ENCODE results near the gene BASP1.

DNA sequence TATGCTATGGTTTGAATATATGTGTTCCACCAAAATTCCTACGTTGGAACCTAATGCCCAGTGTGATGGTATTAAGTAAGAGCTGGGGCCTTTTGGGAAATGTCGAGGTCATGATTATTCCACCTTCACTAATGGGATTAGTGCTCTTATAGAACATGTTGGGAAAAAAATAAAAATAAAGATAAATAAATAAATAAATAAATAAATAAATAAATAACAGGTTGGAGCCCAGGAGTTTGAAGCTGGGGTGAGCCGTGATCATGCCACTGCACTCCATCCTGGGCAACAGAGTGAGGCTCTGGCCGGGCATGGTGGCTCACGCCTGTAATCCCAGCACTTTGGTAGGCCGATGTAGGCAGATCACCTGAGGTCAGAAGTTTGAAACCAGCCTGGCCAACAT, 22.5 kb downstream of the BASP1 start:
- no peak for TF ChIP-seq RFX5 (IDR thresholded peaks at IDR 0.05; ENCODE audit: low read length)
- TF ChIP-seq RAD21 (IDR thresholded peaks at IDR 0.05; ENCODE audit: low read length), result no peak
- TF ChIP-seq GABPA (IDR thresholded peaks at IDR 0.05; ENCODE audit: low read depth), result no peak
- TF ChIP-seq, protein P1, sequence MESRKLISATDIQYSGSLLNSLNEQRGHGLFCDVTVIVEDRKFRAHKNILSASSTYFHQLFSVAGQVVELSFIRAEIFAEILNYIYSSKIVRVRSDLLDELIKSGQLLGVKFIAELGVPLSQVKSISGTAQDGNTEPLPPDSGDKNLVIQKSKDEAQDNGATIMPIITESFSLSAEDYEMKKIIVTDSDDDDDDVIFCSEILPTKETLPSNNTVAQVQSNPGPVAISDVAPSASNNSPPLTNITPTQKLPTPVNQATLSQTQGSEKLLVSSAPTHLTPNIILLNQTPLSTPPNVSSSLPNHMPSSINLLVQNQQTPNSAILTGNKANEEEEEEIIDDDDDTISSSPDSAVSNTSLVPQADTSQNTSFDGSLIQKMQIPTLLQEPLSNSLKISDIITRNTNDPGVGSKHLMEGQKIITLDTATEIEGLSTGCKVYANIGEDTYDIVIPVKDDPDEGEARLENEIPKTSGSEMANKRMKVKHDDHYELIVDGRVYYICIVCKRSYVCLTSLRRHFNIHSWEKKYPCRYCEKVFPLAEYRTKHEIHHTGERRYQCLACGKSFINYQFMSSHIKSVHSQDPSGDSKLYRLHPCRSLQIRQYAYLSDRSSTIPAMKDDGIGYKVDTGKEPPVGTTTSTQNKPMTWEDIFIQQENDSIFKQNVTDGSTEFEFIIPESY (IDR thresholded peaks at IDR 0.05; ENCODE audit: borderline replicate concordance, low read depth), result no peak
- TF ChIP-seq, protein P2, sequence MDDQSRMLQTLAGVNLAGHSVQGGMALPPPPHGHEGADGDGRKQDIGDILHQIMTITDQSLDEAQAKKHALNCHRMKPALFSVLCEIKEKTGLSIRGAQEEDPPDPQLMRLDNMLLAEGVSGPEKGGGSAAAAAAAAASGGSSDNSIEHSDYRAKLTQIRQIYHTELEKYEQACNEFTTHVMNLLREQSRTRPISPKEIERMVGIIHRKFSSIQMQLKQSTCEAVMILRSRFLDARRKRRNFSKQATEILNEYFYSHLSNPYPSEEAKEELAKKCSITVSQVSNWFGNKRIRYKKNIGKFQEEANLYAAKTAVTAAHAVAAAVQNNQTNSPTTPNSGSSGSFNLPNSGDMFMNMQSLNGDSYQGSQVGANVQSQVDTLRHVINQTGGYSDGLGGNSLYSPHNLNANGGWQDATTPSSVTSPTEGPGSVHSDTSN (IDR thresholded peaks at IDR 0.05), result no peak
- TF ChIP-seq, protein P3, sequence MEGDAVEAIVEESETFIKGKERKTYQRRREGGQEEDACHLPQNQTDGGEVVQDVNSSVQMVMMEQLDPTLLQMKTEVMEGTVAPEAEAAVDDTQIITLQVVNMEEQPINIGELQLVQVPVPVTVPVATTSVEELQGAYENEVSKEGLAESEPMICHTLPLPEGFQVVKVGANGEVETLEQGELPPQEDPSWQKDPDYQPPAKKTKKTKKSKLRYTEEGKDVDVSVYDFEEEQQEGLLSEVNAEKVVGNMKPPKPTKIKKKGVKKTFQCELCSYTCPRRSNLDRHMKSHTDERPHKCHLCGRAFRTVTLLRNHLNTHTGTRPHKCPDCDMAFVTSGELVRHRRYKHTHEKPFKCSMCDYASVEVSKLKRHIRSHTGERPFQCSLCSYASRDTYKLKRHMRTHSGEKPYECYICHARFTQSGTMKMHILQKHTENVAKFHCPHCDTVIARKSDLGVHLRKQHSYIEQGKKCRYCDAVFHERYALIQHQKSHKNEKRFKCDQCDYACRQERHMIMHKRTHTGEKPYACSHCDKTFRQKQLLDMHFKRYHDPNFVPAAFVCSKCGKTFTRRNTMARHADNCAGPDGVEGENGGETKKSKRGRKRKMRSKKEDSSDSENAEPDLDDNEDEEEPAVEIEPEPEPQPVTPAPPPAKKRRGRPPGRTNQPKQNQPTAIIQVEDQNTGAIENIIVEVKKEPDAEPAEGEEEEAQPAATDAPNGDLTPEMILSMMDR (IDR thresholded peaks at IDR 0.05), result no peak
